ENCODE measurements around the gene FKBP2.

The FKBP2 gene

GRCh38 chr11:64263021-64263946, 22.4 kb downstream of the FKBP2 start:
- TF ChIP-seq CTCF (IDR thresholded peaks at IDR 0.05; ENCODE audit: low read depth, low read length, missing control alignments), result peak; percentile 33
- H3K27ac ChIP-seq, result peak overlapping the region; percentile 15
- in situ Hi-C loops (cut with HindIII; ENCODE audit: low pct_ligation_motif_present, low sequenced_read_pairs), result no loop called here
- peak; percentile 63 for DNase-seq
- H3K4me3 ChIP-seq (ENCODE audit: low read depth, low read length), result no peak overlapping the region
- H3K36me3 ChIP-seq (replicated peaks), result peaks cover 77% of the 10 kb centered on the region
- no peaks in the 10 kb centered on the region for H3K27me3 ChIP-seq (replicated peaks)

- in situ Hi-C loops (cut with HindIII; ENCODE audit: low pct_ligation_motif_present, low sequenced_read_pairs), result no loop called here
- Histone ChIP-seq H3K27me3 (replicated peaks) (no peaks in the 10 kb centered on the region), H3K27ac (no peak overlapping the region), H3K36me3 (replicated peaks) (peaks cover 73% of the 10 kb centered on the region), H3K4me3 (ENCODE audit: low read depth, low read length) (no peak overlapping the region)
- no peak for DNase-seq
- no peak for TF ChIP-seq CTCF (IDR thresholded peaks at IDR 0.05; ENCODE audit: low read depth, low read length, missing control alignments)
These were observed 23.0 kb downstream of the FKBP2 start for GRCh38 chr11:64263947-64264317.

- DNase-seq, result no peak
- Histone ChIP-seq H3K4me3 (ENCODE audit: low read depth, low read length) (no peak overlapping the region), H3K27me3 (replicated peaks) (no peaks in the 10 kb centered on the region), H3K27ac (no peak overlapping the region), H3K36me3 (replicated peaks) (peaks cover 68% of the 10 kb centered on the region)
- in situ Hi-C loops (cut with HindIII; ENCODE audit: low pct_ligation_motif_present, low sequenced_read_pairs), result no loop called here
- TF ChIP-seq CTCF (IDR thresholded peaks at IDR 0.05; ENCODE audit: low read depth, low read length, missing control alignments), result no peak
These were observed 23.5 kb downstream of the FKBP2 start for GRCh38 chr11:64264371-64264852.

GRCh38 chr11:64265176-64266160, 24.6 kb downstream of the FKBP2 start:
- Histone ChIP-seq H3K36me3 (replicated peaks) (peaks cover 59% of the 10 kb centered on the region), H3K27me3 (replicated peaks) (no peaks in the 10 kb centered on the region), H3K4me3 (ENCODE audit: low read depth, low read length) (no peak overlapping the region), H3K27ac (no peak overlapping the region)
- DNase-seq, result no peak
- no peak for TF ChIP-seq CTCF (IDR thresholded peaks at IDR 0.05; ENCODE audit: low read depth, low read length, missing control alignments)
- in situ Hi-C loops (cut with HindIII; ENCODE audit: low pct_ligation_motif_present, low sequenced_read_pairs), result no loop called here

- in situ Hi-C loops (cut with HindIII; ENCODE audit: low pct_ligation_motif_present, low sequenced_read_pairs), result no loop called here
- H3K36me3 ChIP-seq (replicated peaks), result peaks cover 55% of the 10 kb centered on the region
- DNase-seq, result peak; percentile 45
- no peak for TF ChIP-seq CTCF (IDR thresholded peaks at IDR 0.05; ENCODE audit: low read depth, low read length, missing control alignments)
- H3K27ac ChIP-seq, result no peak overlapping the region
- no peak overlapping the region for H3K4me3 ChIP-seq (ENCODE audit: low read depth, low read length)
- H3K27me3 ChIP-seq (replicated peaks), result no peaks in the 10 kb centered on the region
These were observed 25.4 kb downstream of the FKBP2 start for GRCh38 chr11:64266339-64266738.
